HG03135 (cell line): Measurements from ENCODE around the gene NME3.

Experiments
- ATAC-seq: cut with Tn5 transposase; IDR thresholded peaks from one replicate; pipeline ENCODE4 v1.9.1; 2021; ENCODE audit warnings: mild to moderate bottlenecking, moderate library complexity; ENCODE audit not compliant: unreplicated experiment

The NME3 gene

DNA sequence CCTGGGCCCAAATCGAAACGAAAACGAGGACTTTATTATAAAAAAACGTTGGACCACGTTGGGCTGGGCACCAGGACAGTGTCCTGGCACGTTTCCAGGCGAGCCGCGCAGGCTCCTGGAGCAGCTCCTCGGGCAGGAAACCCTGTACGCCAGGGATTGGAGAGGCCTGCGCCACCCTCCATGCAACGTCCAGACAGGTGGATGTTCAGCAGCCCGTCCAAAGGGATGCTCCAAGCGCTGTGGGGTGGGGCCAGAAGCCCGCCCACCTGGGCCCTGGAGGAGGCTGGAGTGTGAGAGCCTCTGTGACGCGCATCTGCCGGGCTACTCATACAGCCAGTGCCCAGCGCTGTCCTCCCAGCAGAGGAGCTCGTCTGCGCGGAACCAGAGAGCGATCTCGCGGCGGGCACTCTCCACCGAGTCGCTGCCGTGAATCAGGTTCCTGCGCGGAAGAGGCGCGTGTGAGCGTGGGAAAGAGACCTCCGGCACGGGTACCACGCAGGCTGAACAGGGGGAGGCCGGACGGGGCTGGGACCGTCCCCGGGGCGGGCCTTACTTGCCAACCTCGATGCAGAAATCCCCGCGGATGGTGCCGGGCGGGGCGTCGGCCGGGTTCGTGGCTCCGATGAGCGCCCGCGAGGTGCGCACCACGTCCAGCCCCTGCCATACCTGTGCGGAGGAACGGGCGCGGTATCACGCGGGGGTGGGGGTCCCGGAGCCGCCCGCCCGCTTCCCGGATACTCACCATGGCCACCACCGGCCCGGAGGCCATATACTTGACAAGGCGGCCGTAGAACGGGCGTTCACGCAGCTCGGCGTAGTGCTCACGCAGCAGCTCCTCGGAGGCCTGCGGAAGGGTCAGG lies 785 bp downstream of the NME3 start:
- no peak for ATAC-seq

DNA sequence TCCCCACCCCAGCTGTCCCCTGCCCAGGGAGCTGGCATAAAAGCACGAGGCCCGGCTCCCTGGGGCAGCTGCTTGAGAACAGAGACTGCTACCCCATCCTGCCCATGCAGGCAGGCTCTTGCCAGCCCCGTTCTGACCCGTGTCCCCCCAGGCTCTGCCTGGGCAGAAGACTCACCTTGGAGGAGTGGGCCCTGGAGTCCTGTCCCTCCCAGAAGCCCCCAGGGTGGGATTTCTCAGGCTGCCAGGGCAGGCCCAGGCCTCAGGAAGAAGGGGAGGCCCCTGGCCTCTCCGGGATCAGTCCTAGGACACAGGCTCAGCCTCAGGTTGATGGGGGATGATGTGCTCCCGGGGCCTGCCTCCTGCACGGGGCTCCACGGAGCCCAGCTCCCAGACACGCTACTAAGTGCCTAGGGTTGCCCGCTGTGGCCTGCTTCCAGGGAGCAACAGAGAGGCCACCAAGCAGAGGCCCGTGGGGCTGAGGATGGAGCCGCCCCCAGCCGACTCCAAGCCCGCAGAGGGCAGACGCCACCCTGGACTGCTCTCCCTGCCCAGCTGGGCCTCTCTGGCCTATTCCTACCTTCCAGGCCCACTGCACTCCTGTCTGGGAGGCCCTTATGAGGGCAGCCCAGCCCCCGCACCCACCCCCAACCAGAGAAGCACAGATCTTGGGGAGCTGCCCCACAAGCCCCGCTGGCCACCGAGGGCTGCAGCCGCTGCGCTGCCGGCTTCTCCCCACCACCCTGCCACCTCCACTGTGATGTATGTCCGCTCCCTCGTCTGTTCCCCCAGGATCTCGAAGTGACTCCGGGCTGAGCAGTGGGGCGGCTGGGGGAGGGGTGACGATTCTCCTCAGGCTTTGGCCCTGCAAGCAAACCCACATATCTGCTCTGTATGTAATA lies 1.7 kb downstream of the NME3 start:
- ATAC-seq, result no peak

DNA sequence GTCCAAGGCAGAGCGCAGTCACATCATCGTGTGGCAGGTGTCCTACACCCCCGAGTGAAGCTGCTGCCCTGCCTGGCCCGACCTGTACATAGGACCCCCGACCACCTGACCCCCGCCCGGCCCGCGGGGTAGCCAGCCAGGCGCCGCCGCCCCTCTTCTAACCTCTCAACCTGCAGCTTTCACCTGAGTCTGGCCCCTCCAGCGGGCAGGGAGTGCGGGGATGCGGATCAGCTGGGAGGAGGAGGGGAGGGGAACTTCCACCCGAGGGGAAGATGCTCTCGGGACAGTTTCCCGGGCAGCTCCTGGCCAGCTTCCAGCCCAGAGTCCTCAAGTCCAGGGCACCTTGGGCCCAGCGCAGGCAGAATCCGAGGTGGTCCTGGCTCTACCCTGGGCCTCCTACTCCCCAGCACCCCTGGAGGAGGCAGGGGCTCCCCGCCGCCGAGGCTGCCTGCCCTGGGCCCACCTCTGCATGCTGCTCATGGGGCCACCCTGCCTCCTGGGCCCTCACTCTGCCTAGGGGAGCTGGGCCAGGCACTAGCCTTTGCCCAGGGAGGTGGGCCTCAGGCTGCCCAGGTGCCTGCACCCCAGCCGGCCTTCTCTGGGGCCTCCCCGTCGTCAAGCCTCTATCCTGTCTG lies 2.5 kb downstream of the NME3 start:
- no peak for ATAC-seq

DNA sequence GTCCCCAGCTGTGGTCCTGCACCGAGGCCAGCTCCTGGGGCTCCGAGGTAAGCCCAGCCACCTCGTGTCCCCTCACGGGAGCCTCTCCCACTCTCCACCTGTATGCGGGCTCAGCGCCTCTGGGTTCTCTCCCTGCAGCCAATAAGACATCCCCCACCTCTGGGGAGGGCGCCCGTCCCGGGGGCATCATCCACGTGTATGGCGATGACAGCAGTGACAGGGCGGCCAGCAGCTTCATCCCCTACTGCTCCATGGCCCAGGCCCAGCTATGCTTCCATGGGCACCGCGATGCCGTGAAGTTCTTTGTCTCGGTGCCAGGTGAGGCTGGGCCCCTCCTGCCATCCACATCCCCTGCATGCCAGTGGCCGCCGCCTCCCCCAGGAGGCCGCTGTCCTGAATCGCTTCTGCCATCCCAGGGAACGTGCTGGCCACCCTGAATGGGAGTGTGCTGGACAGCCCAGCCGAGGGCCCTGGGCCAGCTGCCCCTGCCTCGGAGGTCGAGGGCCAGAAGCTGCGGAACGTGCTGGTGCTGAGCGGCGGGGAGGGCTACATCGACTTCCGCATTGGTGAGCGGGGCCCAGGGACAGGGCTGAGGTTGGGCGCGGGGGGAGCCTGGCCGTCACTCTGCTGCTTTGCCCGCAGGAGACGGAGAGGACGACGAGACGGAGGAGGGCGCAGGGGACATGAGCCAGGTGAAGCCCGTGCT lies 3.1 kb downstream of the NME3 start:
- ATAC-seq, result no peak

DNA sequence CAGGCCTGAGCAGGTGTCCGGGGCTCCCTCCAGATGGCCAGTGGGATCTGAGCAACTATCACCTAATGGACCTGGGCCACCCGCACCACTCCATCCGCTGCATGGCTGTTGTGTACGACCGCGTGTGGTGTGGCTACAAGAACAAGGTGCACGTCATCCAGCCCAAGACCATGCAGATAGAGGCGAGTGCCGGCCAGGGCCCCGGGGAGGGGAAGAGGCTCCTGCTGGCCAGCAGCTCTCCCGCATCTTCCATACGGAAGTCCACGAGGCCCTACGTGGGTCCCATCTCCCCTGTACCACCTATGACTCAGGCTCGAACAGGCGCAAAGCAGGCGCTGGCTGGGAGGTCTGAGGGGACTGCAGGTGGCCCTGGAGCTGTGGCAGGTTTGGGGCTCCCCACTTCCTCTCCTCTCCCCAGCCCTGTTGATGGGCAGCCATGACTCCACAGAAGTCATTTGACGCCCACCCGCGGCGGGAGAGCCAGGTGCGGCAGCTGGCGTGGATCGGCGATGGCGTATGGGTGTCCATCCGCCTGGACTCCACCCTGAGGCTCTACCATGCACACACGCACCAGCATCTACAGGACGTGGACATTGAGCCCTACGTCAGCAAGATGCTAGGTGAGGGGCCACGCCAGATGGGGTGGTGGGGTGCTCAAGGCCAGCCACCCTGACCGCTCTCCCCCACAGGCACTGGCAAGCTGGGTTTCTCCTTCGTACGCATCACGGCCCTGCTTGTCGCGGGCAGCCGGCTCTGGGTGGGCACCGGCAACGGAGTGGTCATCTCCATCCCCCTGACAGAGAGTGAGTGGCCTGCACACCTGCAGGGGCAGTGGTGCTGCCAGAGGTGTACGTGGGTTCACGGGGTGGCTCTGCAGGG lies 4.0 kb downstream of the NME3 start:
- no peak for ATAC-seq

DNA sequence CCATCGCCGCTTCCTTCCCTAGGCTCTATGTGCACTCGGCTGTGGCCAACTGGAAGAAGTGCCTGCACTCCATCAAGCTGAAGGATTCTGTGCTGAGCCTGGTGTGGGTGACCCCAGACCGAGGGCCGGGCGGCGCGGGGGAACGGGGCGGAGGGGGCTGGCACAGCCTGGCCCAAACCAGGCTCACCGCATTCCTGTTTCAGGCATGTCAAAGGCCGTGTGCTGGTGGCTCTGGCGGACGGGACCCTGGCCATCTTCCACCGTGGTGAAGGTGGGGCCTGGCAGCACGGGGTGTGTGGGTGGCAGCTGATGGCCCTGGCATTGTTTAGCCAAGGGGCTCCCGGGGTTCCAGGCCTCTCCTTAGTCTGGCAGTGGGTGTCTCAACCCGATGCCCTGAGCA lies 4.6 kb downstream of the NME3 start:
- ATAC-seq, result no peak

DNA sequence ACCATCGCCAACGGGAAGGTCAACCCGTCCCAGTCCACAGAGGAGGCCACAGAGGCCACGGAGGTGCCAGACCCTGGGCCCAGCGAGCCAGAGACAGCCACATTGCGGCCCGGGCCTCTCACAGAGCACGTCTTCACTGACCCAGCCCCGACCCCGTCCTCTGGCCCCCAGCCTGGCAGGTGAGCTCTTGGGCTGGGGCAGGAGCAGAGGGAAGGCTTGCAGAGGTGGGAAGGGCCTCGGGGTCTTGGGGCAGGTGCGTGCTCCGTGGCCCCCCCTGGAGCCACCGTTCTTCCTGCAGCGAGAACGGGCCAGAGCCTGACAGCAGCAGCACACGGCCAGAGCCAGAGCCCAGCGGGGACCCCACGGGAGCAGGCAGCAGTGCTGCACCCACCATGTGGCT lies 5.1 kb downstream of the NME3 start:
- no peak for ATAC-seq

DNA sequence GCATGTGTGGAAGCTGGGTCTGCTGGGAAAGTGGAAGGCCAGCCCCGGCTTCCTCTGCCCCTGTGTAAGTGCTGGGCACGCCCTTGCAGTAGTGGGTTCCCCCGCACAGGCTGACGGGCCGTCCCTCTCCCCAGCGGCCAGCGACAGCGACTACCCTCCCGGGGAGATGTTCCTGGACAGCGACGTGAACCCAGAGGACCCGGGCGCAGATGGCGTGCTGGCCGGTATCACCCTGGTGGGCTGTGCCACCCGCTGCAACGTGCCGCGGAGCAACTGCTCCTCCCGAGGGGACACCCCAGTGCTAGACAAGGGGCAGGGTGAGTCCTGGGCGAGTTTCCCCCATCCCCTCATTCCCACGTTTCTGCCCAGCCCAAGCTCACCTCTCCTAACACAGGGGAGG lies 5.5 kb downstream of the NME3 start:
- ATAC-seq, result no peak

DNA sequence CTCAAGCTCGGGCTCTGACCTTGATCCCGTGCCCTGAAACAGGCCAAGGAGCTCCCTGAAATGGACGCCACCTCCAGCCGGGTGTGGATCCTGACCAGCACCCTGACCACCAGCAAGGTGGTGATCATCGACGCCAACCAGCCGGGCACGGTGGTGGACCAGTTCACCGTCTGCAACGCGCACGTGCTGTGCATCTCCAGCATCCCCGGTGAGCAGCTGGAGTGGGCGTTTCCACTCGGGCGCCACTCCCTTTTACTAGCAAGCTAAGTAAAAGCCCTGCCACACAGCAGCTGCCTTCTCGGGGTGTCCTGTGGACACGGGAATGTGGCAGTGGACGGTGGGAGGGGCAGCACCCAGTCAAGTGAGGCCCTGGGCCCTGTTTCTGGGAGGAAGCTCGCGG lies 6.4 kb downstream of the NME3 start:
- no peak for ATAC-seq

DNA sequence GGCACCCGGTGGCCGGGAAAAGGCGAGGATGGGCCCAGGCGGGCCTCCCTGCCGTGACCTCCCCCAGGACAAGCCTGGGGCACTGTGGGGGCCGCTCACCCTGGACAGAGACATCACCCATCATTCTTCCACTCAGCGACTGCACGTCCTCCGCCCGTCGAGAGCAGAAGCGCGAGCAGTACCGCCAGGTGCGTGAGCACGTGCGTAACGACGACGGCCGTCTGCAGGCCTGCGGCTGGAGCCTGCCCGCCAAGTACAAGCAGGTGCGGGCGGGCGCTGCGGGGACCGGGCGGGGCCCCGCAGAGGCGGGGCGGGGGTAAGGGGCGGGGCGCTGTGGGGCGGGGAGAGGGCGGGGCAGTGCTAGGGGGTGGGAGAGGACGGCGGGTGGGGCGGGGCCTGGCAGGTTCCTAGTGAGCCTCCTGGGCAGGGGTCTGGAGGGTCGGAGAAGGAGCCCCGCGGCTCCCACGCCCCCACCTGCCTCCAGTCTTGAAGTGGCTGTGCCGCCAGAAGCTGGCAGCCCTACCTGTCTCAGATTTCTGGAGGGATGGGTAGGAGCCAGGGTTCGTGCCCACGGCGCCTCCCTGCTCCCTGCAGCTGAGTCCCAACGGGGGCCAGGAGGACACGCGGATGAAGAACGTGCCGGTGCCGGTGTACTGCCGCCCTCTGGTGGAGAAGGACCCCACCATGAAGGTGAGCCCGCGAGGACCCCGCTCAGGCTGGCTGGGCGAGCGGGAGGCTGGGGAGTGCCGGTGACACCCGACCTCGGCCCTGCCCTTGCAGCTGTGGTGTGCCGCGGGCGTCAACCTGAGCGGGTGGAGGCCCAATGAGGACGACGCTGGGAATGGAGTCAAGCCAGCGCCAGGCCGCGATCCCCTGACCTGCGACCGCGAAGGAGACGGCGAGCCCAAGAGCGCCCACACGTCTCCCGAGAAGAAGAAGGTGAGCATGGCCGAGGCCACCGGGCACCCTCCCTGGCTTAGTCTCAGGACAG lies 7.5 kb downstream of the NME3 start:
- no peak for ATAC-seq

DNA sequence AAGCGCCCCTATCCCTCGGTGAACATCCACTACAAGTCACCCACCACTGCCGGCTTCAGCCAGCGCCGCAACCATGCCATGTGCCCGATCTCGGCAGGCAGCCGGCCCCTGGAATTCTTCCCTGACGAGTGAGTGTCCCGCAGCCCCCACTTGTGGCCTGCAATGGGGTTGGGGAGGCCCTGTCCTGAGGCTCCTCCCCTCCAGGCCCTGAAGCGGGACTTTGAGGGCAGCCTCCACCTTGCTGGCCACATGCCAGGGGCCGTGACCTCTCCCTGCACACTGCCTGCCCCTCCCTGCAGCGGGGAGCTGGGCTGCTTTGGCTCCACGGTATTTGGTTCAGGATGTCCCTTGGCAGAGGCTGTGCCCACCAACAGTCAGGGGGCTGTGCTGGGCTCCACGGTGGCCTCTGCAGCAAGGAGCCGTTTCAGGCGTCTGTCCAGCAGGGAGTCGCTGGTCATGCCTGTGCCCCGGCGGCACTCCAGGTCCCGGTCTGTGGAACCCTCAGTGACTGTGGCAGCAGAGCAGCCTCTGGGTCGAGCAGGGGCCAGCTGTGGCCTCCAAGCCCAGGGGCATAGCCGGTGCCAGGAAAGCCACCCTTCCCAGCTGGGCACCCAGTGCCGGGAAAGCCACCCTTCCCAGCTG lies 8.3 kb downstream of the NME3 start:
- no peak for ATAC-seq

DNA sequence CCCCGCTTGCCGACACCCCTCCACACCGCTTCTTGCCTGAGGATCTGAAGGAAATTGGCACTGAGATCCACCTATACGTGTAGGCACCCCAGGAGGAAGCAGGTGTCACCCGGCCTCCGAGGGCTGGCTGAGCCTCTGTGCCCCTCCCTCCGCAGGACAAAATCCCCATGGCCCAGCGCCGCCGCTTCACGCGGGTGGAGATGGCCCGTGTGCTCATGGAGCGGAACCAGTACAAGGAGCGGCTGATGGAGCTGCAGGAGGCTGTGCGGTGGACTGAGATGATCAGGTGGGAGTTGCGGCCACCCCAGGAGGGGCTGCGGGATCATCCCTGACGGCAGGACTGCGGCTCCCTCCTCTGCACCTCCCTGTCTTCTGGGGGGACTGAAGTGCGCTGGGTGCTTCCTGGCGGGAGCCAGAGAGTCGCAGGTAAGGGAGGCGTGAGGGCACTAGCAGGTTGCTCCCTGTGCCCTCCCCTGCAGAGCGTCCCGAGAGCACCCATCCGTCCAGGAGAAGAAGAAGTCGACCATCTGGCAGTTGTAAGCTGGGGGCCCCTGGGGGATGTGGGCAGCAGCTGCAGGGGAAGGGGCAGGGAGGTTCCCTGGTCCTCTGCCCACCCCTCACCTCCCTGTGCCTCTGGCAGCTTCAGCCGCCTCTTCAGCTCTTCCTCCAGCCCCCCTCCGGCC lies 9.0 kb downstream of the NME3 start:
- no peak for ATAC-seq

DNA sequence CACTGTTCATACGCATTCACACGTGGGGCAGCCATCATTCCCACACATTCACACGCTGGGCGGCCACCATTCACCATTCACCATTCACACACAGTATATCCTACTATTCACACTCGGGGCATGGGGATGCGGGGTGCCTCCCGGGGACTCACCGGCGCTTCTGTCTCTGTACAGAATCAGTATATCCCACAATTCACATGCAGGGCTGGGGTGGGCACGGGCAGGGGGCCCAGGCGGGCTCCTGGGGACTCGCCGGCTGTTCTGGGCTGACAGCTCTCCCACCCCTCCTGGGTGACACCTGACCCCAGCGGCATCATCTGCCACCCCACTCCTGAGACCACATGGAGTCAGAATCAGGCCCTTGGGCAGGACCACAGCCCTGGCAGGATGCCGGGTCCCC lies 9.6 kb downstream of the NME3 start:
- no peak for ATAC-seq

DNA sequence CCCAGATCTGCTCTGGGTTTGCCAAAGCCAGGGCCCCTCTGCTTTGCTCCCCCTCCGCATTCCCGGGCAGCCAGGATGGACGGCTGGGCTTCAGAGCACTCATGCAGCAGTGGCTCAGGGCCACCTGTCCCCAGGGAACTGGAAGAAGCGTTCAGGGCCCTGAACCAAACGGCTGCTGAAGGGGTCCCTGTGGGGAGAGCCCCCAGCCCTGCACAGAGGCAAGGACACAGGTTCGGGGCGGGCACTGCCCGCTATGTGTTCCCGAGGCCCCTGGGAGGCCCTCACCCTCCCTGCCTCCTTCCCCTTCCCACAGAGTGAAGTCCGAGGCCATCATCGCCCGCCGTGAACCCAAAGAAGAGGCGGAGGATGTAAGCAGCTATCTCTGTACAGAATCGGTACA lies 10.4 kb downstream of the NME3 start:
- ATAC-seq, result no peak

DNA sequence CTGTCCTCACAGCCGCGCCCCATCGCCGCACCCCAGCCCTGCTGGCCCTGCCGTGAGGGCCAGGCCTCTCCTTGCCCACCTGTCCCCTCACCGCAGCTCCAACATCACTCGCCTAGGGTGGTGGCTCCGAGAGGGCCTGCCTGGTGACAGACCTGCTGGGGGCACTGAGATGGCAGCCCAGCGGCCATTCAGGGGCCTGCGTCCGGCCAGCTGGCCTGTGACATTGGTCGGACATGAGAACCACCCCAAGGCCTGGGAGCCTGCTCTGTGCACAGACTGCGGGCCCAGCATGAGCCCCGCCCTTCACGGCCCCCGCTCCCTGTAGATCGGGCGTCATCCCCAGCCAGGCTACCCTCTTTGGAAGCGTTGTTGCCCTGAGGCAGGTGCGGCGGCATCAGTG lies 11.8 kb downstream of the NME3 start:
- no peak for ATAC-seq

DNA sequence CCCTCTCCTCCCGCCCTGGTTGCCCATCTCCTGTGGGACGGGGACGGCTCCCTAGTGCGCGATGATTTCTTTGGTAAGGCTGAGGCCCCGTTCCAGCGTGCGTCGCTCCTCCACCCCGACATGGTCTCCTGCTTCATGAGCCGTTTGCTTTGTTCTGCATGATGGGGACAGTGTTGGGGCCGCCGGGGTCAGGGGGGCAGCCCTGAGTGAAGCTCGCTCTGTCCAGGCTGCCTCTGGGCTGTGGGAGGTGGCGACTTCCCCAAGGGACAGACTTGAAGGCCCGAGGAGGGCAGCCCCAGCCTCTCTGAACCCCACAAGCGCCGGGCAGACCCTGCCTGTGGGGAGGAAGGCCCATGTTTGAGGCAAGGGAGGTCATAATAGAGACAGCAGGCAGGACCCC lies 12.4 kb downstream of the NME3 start:
- ATAC-seq, result no peak

DNA sequence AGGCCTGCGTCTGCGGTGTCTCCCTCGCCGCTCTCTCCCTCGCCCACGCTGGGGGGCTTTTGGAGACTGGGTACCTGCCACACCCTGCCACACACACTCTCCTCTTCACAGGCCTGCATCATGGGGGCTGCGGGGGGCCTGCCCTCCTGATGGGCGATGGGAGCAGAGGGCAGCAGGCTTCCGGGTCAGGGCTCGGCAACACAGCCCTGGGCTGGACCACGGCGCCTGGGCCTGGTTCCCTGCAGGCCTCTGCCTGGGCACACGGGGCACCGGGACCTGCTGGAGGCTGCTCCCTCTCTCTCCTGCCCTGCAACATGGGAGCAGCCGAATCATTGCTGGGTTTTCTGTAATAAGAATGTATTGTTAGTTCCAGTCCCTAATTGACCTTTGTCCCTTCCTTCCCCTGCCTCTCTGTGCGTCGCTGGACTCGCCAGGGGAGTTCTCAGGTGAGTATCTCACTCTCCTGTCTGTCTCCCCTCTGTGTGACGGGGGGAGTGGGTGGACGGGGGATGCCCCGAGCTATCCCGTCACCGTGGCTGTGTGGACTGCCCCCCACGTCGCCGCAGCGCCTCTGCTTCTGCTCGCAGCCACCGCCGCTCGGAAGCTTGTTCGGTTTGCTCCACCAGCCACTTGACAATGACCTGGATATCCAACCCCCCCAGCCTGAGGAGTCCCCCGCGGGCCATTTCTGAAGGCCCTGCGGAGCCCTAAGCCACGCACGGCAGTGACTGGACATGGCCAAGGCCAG lies 13.5 kb downstream of the NME3 start:
- no peak for ATAC-seq
